ENCODE data around the gene GNAQ.

The GNAQ gene

DNA sequence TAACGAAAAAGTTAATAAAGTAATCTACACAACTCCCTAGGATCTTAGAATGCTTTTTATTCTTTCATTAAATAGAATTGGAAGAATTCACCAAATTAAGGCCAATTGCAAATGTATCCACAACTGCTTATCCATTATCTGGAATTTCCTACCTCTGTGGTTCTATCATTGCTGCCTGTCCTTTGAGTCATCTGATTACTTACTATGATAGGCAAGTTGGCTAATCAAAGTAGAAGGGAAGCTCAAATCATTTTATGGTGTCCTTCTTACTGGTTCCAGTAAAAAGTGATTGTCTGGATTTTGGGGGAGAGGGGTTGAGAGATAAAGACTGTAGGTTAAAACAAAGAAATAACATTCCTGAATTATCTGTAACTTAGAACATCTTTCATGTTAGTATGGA is 222.1 kb downstream of the GNAQ start:
- Histone ChIP-seq H3K27me3 (ENCODE audit: insufficient read depth, low read length) (no peaks in the 10 kb centered on the region), H3K4me1 (ENCODE audit: insufficient read depth, low read length) (no peaks in the 10 kb centered on the region), H3K9me3 (ENCODE audit: insufficient read depth, low read depth, low read length) (no peaks in the 10 kb centered on the region), H3K36me3 (ENCODE audit: insufficient read depth, low read length) (peaks cover 9% of the 10 kb centered on the region; the same call in 1 of the 2 replicates), H3K9ac (ENCODE audit: low read depth, low read length) (no peak overlapping the region), H3K4me3 (ENCODE audit: low read length) (no peak overlapping the region), H3K27ac (ENCODE audit: low read depth, low read length) (no peak overlapping the region)
- no CpG with 5 or more reads among the region's 1 CpG for WGBS

DNA sequence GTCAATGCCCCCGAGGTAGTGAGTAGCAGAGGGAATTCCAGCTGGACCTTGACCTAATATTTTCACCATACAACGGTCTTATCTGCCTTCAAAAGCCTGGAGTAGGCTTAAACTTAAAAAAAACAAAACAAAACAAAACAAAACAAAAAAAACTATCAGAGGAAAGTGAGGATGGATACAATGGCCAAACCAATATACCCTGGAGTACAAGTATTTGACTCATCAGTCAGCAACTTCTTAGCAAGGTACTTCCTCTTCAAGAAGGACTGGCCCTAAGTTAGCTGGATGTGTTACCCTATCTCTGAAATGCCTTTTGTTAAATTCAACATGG is 222.9 kb downstream of the GNAQ start:
- H3K27ac ChIP-seq (ENCODE audit: low read depth, low read length) = no peak overlapping the region
- 100% methylated on average over 1 of the region's 2 CpGs for WGBS
- H3K4me3 ChIP-seq (ENCODE audit: low read length) = no peak overlapping the region
- H3K9me3 ChIP-seq (ENCODE audit: insufficient read depth, low read depth, low read length) = no peaks in the 10 kb centered on the region
- no peaks in the 10 kb centered on the region for H3K27me3 ChIP-seq (ENCODE audit: insufficient read depth, low read length)
- H3K36me3 ChIP-seq (ENCODE audit: insufficient read depth, low read length) = peaks cover 7% of the 10 kb centered on the region; the same call in 1 of the 2 replicates
- no peaks in the 10 kb centered on the region for H3K4me1 ChIP-seq (ENCODE audit: insufficient read depth, low read length)
- H3K9ac ChIP-seq (ENCODE audit: low read depth, low read length) = no peak overlapping the region

DNA sequence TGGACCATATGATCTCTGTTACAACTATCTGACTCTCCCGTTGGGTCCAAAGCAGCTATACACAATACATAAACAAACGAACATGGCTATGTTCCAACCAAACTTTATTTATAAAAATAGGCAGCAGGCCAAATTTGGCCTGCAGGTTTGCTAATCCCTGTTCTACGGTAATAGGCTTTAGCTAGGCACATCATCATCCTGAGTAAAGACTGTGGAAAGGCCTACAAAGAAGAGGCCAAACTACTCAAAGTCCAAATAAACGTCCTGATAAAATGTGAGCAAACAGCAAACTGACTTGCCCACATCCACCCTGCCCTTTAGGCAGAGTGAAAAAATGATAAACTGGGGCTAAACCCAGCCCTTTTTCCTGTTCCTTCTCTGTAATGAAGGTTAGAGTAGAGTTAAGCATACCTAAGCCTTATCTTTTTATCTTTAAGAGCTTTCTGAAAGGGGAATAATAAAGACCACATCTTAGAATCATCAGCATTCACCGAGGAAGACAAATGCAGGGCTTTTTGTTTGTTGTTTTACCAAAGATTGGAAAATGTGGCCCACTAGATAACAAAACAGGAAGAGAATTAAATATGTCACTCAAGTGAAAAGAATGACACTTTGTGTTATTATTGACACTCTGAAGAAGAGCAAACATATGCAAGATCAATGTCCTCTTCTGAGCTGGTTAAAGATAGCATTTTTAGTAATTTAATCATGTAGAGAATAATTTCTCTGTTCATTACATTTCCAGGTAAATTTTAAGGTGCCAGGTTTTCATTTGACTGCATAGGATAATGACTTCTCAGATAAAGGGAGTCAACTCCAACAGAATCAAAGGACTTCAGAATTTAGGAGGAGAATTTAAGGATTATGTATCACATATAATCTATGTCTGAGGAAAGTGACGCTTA is 223.5 kb downstream of the GNAQ start:
- Histone ChIP-seq H3K27ac (ENCODE audit: low read depth, low read length) (no peak overlapping the region), H3K4me1 (ENCODE audit: insufficient read depth, low read length) (peaks cover 5% of the 10 kb centered on the region), H3K9ac (ENCODE audit: low read depth, low read length) (no peak overlapping the region), H3K36me3 (ENCODE audit: insufficient read depth, low read length) (0 out of 2 replicates have a peak, but pooled peaks cover 5% of the 10 kb centered on the region), H3K27me3 (ENCODE audit: insufficient read depth, low read length) (no peaks in the 10 kb centered on the region), H3K4me3 (ENCODE audit: low read length) (no peak overlapping the region), H3K9me3 (ENCODE audit: insufficient read depth, low read depth, low read length) (no peaks in the 10 kb centered on the region)
- WGBS = 78% methylated on average over 6 of the region's 6 CpGs

DNA sequence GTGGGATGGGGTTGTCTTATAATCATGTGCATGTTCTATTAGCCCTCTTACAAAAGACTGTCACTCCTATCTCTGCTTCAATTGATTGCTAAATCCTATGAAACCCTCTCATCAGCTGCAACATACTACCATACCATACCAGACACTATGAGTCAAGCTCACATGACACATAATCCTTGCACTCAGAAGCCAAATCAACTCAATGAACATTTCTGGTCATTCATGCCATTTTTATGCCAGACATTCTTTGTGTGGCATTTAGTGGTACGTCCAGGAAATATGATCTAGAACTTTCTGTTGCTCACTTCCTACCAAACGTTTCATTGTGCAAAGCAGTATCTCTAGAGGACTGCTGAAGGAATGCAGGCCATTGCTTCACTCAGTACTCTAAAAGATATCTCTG is 224.3 kb downstream of the GNAQ start:
- Histone ChIP-seq H3K4me1 (ENCODE audit: insufficient read depth, low read length) (peaks cover 10% of the 10 kb centered on the region), H3K36me3 (ENCODE audit: insufficient read depth, low read length) (0 out of 2 replicates have a peak, but pooled peaks cover 5% of the 10 kb centered on the region), H3K9me3 (ENCODE audit: insufficient read depth, low read depth, low read length) (no peaks in the 10 kb centered on the region), H3K9ac (ENCODE audit: low read depth, low read length) (no peak overlapping the region), H3K4me3 (ENCODE audit: low read length) (no peak overlapping the region), H3K27ac (ENCODE audit: low read depth, low read length) (no peak overlapping the region), H3K27me3 (ENCODE audit: insufficient read depth, low read length) (no peaks in the 10 kb centered on the region)
- 93% methylated on average over 2 of the region's 2 CpGs for WGBS

DNA sequence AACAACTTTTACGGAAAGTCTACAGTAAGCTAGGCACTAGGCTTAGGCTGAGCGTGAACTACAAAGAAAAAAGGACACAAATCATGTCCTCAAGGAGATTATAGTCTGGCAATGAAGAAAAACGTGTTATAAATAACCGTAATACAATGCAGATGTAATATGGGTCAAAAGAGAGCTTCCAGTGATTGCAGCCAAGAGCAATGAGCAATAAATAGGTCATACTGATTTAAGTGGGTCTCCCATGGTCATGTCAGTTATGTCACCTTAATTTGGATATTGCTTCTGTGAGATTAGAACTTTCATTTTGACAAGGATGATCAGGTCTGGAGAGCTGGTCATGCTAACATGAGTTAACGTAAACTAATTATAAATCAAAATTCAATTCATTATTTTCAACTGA is 224.9 kb downstream of the GNAQ start:
- Histone ChIP-seq H3K4me3 (ENCODE audit: low read length) (no peak overlapping the region), H3K27me3 (ENCODE audit: insufficient read depth, low read length) (no peaks in the 10 kb centered on the region), H3K27ac (ENCODE audit: low read depth, low read length) (no peak overlapping the region), H3K9ac (ENCODE audit: low read depth, low read length) (no peak overlapping the region), H3K36me3 (ENCODE audit: insufficient read depth, low read length) (0 out of 2 replicates have a peak, but pooled peaks cover 5% of the 10 kb centered on the region), H3K4me1 (ENCODE audit: insufficient read depth, low read length) (peaks cover 10% of the 10 kb centered on the region), H3K9me3 (ENCODE audit: insufficient read depth, low read depth, low read length) (no peaks in the 10 kb centered on the region)
- 98% methylated on average over 4 of the region's 5 CpGs for WGBS

DNA sequence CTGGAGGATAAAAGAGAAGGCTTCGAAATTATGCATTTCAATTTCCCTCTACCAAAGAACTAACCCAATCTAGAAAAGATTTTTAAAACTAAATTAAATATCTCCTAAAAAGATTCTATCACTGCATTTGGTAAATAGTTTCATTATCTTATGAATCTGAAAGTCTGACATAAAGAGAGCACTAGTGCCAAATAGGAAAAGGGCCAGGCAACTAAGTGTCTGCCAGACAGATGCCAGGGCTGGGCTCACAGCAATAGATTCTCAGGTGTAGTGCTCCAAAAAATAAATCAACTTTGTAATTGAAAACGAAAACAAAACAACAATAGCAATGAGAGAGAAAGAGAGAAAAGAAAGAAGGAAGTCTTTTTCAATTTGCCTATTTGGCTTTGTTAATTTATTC is 225.8 kb downstream of the GNAQ start:
- 0 out of 2 replicates have a peak, but pooled peaks cover 5% of the 10 kb centered on the region for H3K36me3 ChIP-seq (ENCODE audit: insufficient read depth, low read length)
- H3K4me3 ChIP-seq (ENCODE audit: low read length) = no peak overlapping the region
- H3K4me1 ChIP-seq (ENCODE audit: insufficient read depth, low read length) = peaks cover 10% of the 10 kb centered on the region
- no CpG with 5 or more reads among the region's 2 CpGs for WGBS
- no peak overlapping the region for H3K27ac ChIP-seq (ENCODE audit: low read depth, low read length)
- no peak overlapping the region for H3K9ac ChIP-seq (ENCODE audit: low read depth, low read length)
- no peaks in the 10 kb centered on the region for H3K27me3 ChIP-seq (ENCODE audit: insufficient read depth, low read length)
- no peaks in the 10 kb centered on the region for H3K9me3 ChIP-seq (ENCODE audit: insufficient read depth, low read depth, low read length)

DNA sequence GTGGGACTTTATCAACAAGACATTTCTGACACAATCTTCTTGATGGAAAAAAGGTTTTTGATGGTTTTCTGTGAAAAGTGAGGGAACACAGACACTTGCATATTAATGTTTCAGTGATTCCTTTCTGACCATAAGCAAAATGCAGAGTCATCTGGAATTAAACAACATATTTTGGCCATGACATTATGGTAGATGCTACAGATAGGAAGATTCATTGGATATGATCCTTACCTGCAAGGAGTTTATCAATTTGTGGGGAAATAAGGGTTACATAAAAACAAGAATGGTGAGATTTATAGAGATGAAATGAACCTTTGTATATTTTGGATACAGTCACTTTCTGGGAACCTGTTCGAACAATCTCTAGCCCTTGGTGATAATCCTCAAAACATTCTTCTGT is 228.2 kb downstream of the GNAQ start:
- H3K27ac ChIP-seq (ENCODE audit: low read depth, low read length) = no peak overlapping the region
- 92% methylated on average over 1 of the region's 1 CpG for WGBS
- H3K4me1 ChIP-seq (ENCODE audit: insufficient read depth, low read length) = peaks cover 10% of the 10 kb centered on the region
- H3K9me3 ChIP-seq (ENCODE audit: insufficient read depth, low read depth, low read length) = no peaks in the 10 kb centered on the region
- H3K4me3 ChIP-seq (ENCODE audit: low read length) = no peak overlapping the region
- H3K9ac ChIP-seq (ENCODE audit: low read depth, low read length) = no peak overlapping the region
- H3K27me3 ChIP-seq (ENCODE audit: insufficient read depth, low read length) = no peaks in the 10 kb centered on the region
- no peaks in the 10 kb centered on the region for H3K36me3 ChIP-seq (ENCODE audit: insufficient read depth, low read length)

DNA sequence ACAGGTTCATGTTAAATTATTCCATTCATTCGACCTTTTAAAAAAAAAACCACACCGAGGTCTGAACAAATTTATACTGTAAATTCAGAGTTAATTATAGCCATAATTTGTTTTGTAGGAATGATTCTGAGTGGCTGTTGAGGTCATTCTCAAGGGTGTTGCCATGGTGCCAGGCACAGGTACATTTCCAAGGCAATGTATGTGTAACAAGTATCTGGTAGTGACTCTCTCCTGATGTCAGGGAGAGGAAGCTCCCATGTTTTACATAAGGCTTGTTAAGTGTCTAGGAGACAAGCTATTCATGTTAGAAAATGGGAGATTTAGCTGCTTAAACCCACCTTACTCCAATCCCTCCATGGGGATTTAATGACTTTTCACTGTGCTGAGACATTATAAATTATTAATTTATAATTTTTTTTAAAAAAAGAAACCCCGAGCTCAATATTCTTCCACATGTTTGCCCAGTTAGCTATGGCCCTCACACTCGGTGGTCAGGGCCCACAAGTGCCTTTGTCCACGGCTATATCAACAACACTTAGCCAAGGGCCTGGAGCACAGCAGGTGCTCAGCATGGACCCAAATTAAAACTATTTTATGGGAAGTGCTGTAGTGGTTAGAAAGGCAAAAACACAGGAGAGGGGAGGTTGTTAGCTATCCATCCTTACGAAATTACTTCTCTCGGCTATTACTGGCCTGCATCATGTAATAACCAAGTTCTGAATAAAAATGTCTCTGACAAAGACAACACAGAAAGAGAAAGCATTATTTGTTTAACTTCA is 228.9 kb downstream of the GNAQ start:
- H3K4me3 ChIP-seq (ENCODE audit: low read length) = no peak overlapping the region
- WGBS = 75% methylated on average over 5 of the region's 7 CpGs
- no peaks in the 10 kb centered on the region for H3K9me3 ChIP-seq (ENCODE audit: insufficient read depth, low read depth, low read length)
- no peak overlapping the region for H3K27ac ChIP-seq (ENCODE audit: low read depth, low read length)
- no peaks in the 10 kb centered on the region for H3K27me3 ChIP-seq (ENCODE audit: insufficient read depth, low read length)
- no peaks in the 10 kb centered on the region for H3K36me3 ChIP-seq (ENCODE audit: insufficient read depth, low read length)
- no peak overlapping the region for H3K9ac ChIP-seq (ENCODE audit: low read depth, low read length)
- peaks cover 10% of the 10 kb centered on the region for H3K4me1 ChIP-seq (ENCODE audit: insufficient read depth, low read length)

DNA sequence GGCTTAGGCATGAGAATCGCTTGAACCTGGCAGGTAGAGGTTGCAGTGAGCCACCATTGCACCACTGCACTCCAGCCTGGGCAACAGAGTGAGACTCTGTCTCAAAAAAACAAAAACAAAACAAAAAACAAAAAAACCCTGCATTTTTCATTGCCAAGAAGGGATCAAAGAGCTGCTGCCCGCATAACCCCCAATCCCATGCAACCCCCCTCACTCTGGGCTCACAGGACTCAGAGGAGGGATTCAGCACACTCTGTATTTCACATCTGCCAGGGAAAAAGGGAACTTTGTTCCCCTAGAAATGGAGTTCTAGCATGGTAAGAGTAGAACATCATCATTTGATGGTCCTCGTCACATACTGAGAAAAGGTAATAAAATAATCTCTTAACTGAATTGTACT is 229.5 kb downstream of the GNAQ start:
- Histone ChIP-seq H3K27me3 (ENCODE audit: insufficient read depth, low read length) (no peaks in the 10 kb centered on the region), H3K9me3 (ENCODE audit: insufficient read depth, low read depth, low read length) (no peaks in the 10 kb centered on the region), H3K27ac (ENCODE audit: low read depth, low read length) (no peak overlapping the region), H3K4me3 (ENCODE audit: low read length) (no peak overlapping the region), H3K9ac (ENCODE audit: low read depth, low read length) (no peak overlapping the region), H3K36me3 (ENCODE audit: insufficient read depth, low read length) (0 out of 2 replicates have a peak, but pooled peaks cover 5% of the 10 kb centered on the region), H3K4me1 (ENCODE audit: insufficient read depth, low read length) (peaks cover 10% of the 10 kb centered on the region)
- WGBS = 94% methylated on average over 2 of the region's 3 CpGs

DNA sequence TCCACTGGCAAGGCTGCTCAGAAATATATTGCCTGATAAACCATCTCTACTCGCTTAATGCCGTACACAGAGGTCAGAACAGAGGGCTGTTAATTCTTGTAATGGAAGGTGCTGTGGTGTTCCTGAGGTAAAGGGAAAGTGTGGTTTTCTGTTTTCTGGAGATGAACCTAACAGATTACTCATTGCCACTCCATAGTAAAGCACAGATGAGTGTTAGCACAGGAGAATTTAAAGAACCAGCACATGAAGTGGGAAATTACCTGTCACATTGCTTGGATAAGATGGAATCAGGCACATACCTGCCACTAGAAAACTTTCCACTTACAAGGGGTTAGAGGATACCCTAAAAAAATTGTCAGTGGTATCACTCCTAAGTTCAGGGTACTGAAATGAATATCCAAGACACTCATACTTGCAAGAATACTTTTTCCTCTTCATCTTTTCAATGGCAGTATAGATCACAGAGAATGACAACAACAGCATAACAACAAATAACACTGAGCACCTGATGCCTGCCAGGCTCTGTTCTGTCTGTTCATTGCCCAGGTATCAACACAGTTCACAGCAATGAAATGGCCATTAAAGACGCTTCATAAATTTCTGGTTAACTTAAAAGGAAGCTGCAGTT is 230.6 kb downstream of the GNAQ start:
- no peaks in the 10 kb centered on the region for H3K9me3 ChIP-seq (ENCODE audit: insufficient read depth, low read depth, low read length)
- no peak overlapping the region for H3K9ac ChIP-seq (ENCODE audit: low read depth, low read length)
- no peaks in the 10 kb centered on the region for H3K27me3 ChIP-seq (ENCODE audit: insufficient read depth, low read length)
- peaks cover 10% of the 10 kb centered on the region for H3K4me1 ChIP-seq (ENCODE audit: insufficient read depth, low read length)
- H3K36me3 ChIP-seq (ENCODE audit: insufficient read depth, low read length) = 0 out of 2 replicates have a peak, but pooled peaks cover 5% of the 10 kb centered on the region
- no peak overlapping the region for H3K4me3 ChIP-seq (ENCODE audit: low read length)
- WGBS = 95% methylated on average over 3 of the region's 3 CpGs
- H3K27ac ChIP-seq (ENCODE audit: low read depth, low read length) = no peak overlapping the region

DNA sequence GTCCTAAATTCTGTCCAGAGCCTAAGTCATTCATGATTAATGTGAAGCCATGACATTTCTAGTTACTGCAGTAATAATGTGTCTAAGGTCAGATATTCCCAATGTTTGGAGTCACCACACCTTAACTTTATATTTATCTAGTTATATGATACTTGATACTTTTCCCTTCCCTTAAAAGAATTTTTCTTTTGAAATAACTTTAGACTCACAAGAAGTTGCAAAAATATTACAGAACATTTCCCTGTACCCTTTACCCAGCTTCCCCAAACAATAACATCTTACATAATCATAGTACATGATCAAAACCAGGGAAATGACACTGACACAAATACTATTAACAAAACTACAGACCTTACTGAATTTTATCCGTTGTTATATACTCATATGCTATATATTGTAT is 233.5 kb downstream of the GNAQ start:
- peaks cover 6% of the 10 kb centered on the region for H3K4me1 ChIP-seq (ENCODE audit: insufficient read depth, low read length)
- H3K9me3 ChIP-seq (ENCODE audit: insufficient read depth, low read depth, low read length) = no peaks in the 10 kb centered on the region
- no peak overlapping the region for H3K4me3 ChIP-seq (ENCODE audit: low read length)
- H3K9ac ChIP-seq (ENCODE audit: low read depth, low read length) = no peak overlapping the region
- H3K27me3 ChIP-seq (ENCODE audit: insufficient read depth, low read length) = no peaks in the 10 kb centered on the region
- peaks cover 13% of the 10 kb centered on the region; the same call in 1 of the 2 replicates for H3K36me3 ChIP-seq (ENCODE audit: insufficient read depth, low read length)
- no CpG with 5 or more reads among the region's 1 CpG for WGBS
- H3K27ac ChIP-seq (ENCODE audit: low read depth, low read length) = no peak overlapping the region

Data from HUES64 (cell line).